ENCODE data around the gene GABRD.
A peak's percentile ranks its signal among the peaks of the same experiment; 100 is the strongest.

GABRD gene

GRCh38 chr1:2044510-2045319 is 25.6 kb downstream of the GABRD start:
- ChIA-PET CTCF (interaction anchor here (0.5 to 10.0 kb wide), 27 partner anchors 8 to 235 kb away, joined by 3 to 144 read pairs (median 5); partner anchors contain the start of gene CFAP74), POLR2A (no interaction called here)
- 12% methylated on average over 66 of the region's 75 CpGs for WGBS (ENCODE audit: insufficient coverage)
- no peak overlapping the region for H3K27ac ChIP-seq (ENCODE audit: insufficient read depth in 1 of 2, low read depth in 1 of 2, low read length in 2 of 2, poor library complexity in 1 of 2, severe bottlenecking in 2 of 2)
- peak; percentile 53 to 78 (median 76) for DNase-seq
- H3K36me3 ChIP-seq (ENCODE audit: control insufficient read depth in 4 of 4, insufficient read depth in 4 of 4, low read length in 3 of 4), result no peaks in the 10 kb centered on the region
- no peaks in the 10 kb centered on the region for H3K9me3 ChIP-seq (ENCODE audit: control extremely low read depth in 1 of 5, control insufficient read depth in 4 of 5, insufficient read depth in 2 of 5, low read depth in 1 of 5, low read length in 4 of 5)
- H3K4me3 ChIP-seq (ENCODE audit: control insufficient read depth in 1 of 7, extremely low read depth in 1 of 7, insufficient read depth in 4 of 7, low read depth in 2 of 7, low read length in 6 of 7), result peak overlapping the region in 3 of 7 experiments; percentile 31 to 47 (median 40)
- H3K4me1 ChIP-seq (ENCODE audit: control extremely low read depth in 1 of 4, control insufficient read depth in 4 of 4, insufficient read depth in 4 of 4, low read length in 3 of 4), result peaks cover 0 to 25% (median 15%) of the 10 kb centered on the region in 4 experiments
- peaks cover 0 to 33% (median 26%) of the 10 kb centered on the region in 5 experiments for H3K27me3 ChIP-seq (replicated peaks in 2 of 5; ENCODE audit: control insufficient read depth in 4 of 5, insufficient read depth in 5 of 5, low read length in 4 of 5)

- Histone ChIP-seq H3K27me3 (replicated peaks in 2 of 5; ENCODE audit: control insufficient read depth in 4 of 5, insufficient read depth in 5 of 5, low read length in 4 of 5) (peaks cover 0 to 33% (median 26%) of the 10 kb centered on the region in 5 experiments), H3K4me3 (ENCODE audit: control insufficient read depth in 1 of 7, extremely low read depth in 1 of 7, insufficient read depth in 4 of 7, low read depth in 2 of 7, low read length in 6 of 7) (no peak overlapping the region), H3K27ac (ENCODE audit: insufficient read depth in 1 of 2, low read depth in 1 of 2, low read length in 2 of 2, poor library complexity in 1 of 2, severe bottlenecking in 2 of 2) (no peak overlapping the region), H3K36me3 (ENCODE audit: control insufficient read depth in 4 of 4, insufficient read depth in 4 of 4, low read length in 3 of 4) (no peaks in the 10 kb centered on the region), H3K9me3 (ENCODE audit: control extremely low read depth in 1 of 5, control insufficient read depth in 4 of 5, insufficient read depth in 2 of 5, low read depth in 1 of 5, low read length in 4 of 5) (no peaks in the 10 kb centered on the region), H3K4me1 (ENCODE audit: control extremely low read depth in 1 of 4, control insufficient read depth in 4 of 4, insufficient read depth in 4 of 4, low read length in 3 of 4) (peaks cover 0 to 25% (median 17%) of the 10 kb centered on the region in 4 experiments)
- ChIA-PET POLR2A (no interaction called here), CTCF (interaction anchor here (1.0 to 10.0 kb wide), 17 partner anchors 8 to 236 kb away, joined by 3 to 144 read pairs (median 6); no protein-coding TSS in a partner anchor)
- WGBS (ENCODE audit: insufficient coverage), result 77% methylated on average over 13 of the region's 15 CpGs
- DNase-seq, result no peak
Measured at GRCh38 chr1:2045468-2046173, 26.5 kb downstream of the GABRD start.

- Histone ChIP-seq H3K4me1 (ENCODE audit: control extremely low read depth in 1 of 4, control insufficient read depth in 4 of 4, insufficient read depth in 4 of 4, low read length in 3 of 4) (peaks cover 0 to 30% (median 17%) of the 10 kb centered on the region in 4 experiments), H3K27me3 (replicated peaks in 2 of 5; ENCODE audit: control insufficient read depth in 4 of 5, insufficient read depth in 5 of 5, low read length in 4 of 5) (peaks cover 0 to 33% (median 26%) of the 10 kb centered on the region in 5 experiments), H3K4me3 (ENCODE audit: control insufficient read depth in 1 of 7, extremely low read depth in 1 of 7, insufficient read depth in 4 of 7, low read depth in 2 of 7, low read length in 6 of 7) (no peak overlapping the region), H3K36me3 (ENCODE audit: control insufficient read depth in 4 of 4, insufficient read depth in 4 of 4, low read length in 3 of 4) (no peaks in the 10 kb centered on the region), H3K9me3 (ENCODE audit: control extremely low read depth in 1 of 5, control insufficient read depth in 4 of 5, insufficient read depth in 2 of 5, low read depth in 1 of 5, low read length in 4 of 5) (no peaks in the 10 kb centered on the region), H3K27ac (ENCODE audit: insufficient read depth in 1 of 2, low read depth in 1 of 2, low read length in 2 of 2, poor library complexity in 1 of 2, severe bottlenecking in 2 of 2) (no peak overlapping the region)
- DNase-seq, result peak; percentile 20 to 38 (median 25)
- ChIA-PET CTCF (interaction anchor here (0.6 to 10.0 kb wide), 10 partner anchors 21 to 104 kb away, joined by 3 to 144 read pairs (median 10); partner anchors contain the start of gene CFAP74), POLR2A (no interaction called here)
- WGBS (ENCODE audit: insufficient coverage), result 27% methylated on average over 15 of the region's 20 CpGs
Measured at GRCh38 chr1:2046174-2046917, 27.2 kb downstream of the GABRD start.

- H3K36me3 ChIP-seq (ENCODE audit: control insufficient read depth in 4 of 4, insufficient read depth in 4 of 4, low read length in 3 of 4), result no peaks in the 10 kb centered on the region
Measured at GRCh38 chr1:2046953-2047748, 28.0 kb downstream of the GABRD start.

GRCh38 chr1:2047749-2048729 is 28.9 kb downstream of the GABRD start:
- POLR2A ChIA-PET, result no interaction called here

More at GRCh38 chr1:2046953-2047748, 28.0 kb downstream of the GABRD start:
- no peaks in the 10 kb centered on the region for H3K9me3 ChIP-seq (ENCODE audit: control extremely low read depth in 1 of 5, control insufficient read depth in 4 of 5, insufficient read depth in 2 of 5, low read depth in 1 of 5, low read length in 4 of 5)
- H3K4me3 ChIP-seq (ENCODE audit: control insufficient read depth in 1 of 7, extremely low read depth in 1 of 7, insufficient read depth in 4 of 7, low read depth in 2 of 7, low read length in 6 of 7), result no peak overlapping the region
- H3K27me3 ChIP-seq (replicated peaks in 2 of 5; ENCODE audit: control insufficient read depth in 4 of 5, insufficient read depth in 5 of 5, low read length in 4 of 5), result peaks cover 0 to 33% (median 27%) of the 10 kb centered on the region in 5 experiments
- no peak overlapping the region for H3K27ac ChIP-seq (ENCODE audit: insufficient read depth in 1 of 2, low read depth in 1 of 2, low read length in 2 of 2, poor library complexity in 1 of 2, severe bottlenecking in 2 of 2)
- POLR2A ChIA-PET, result no interaction called here
- WGBS (ENCODE audit: insufficient coverage), result 53% methylated on average over 16 of the region's 25 CpGs
- H3K4me1 ChIP-seq (ENCODE audit: control extremely low read depth in 1 of 4, control insufficient read depth in 4 of 4, insufficient read depth in 4 of 4, low read length in 3 of 4), result peaks cover 0 to 32% (median 17%) of the 10 kb centered on the region in 4 experiments
- CTCF ChIA-PET, result interaction anchor here (0.6 to 10.0 kb wide), 9 partner anchors 21 to 105 kb away, joined by 3 to 144 read pairs (median 15); partner anchors contain the start of gene CFAP74
- DNase-seq, result no peak

More at GRCh38 chr1:2047749-2048729, 28.9 kb downstream of the GABRD start:
- 86% methylated on average over 18 of the region's 25 CpGs for WGBS (ENCODE audit: insufficient coverage)
- H3K27ac ChIP-seq (ENCODE audit: insufficient read depth in 1 of 2, low read depth in 1 of 2, low read length in 2 of 2, poor library complexity in 1 of 2, severe bottlenecking in 2 of 2), result no peak overlapping the region
- H3K4me3 ChIP-seq (ENCODE audit: control insufficient read depth in 1 of 7, extremely low read depth in 1 of 7, insufficient read depth in 4 of 7, low read depth in 2 of 7, low read length in 6 of 7), result no peak overlapping the region
- H3K9me3 ChIP-seq (ENCODE audit: control extremely low read depth in 1 of 5, control insufficient read depth in 4 of 5, insufficient read depth in 2 of 5, low read depth in 1 of 5, low read length in 4 of 5), result no peaks in the 10 kb centered on the region
- H3K36me3 ChIP-seq (ENCODE audit: control insufficient read depth in 4 of 4, insufficient read depth in 4 of 4, low read length in 3 of 4), result no peaks in the 10 kb centered on the region
- CTCF ChIA-PET, result interaction anchor here (0.9 to 1.6 kb wide), 2 partner anchors 87 to 107 kb away, joined by 3 to 5 read pairs; no protein-coding TSS in a partner anchor
- DNase-seq, result no peak
- peaks cover 0 to 33% (median 27%) of the 10 kb centered on the region in 5 experiments for H3K27me3 ChIP-seq (replicated peaks in 2 of 5; ENCODE audit: control insufficient read depth in 4 of 5, insufficient read depth in 5 of 5, low read length in 4 of 5)
- H3K4me1 ChIP-seq (ENCODE audit: control extremely low read depth in 1 of 4, control insufficient read depth in 4 of 4, insufficient read depth in 4 of 4, low read length in 3 of 4), result peaks cover 0 to 32% (median 17%) of the 10 kb centered on the region in 4 experiments
